Ascending aorta (tissue), 2 donors: ENCODE measurements around the gene PERCC1. TPM values are rescaled to one million over a fixed set of nuclear protein-coding genes. Genes with fewer than 3 reads are reported as not detected.

Experiments used
- DNase-seq, 2 donors: peaks; one replicate each; pipeline ENCODE4 v3.0.0-alpha.2; 2019; ENCODE audit warnings: low spot score in 2 of 2
- H3K27ac ChIP-seq, 2 donors: fragments of 200-600 bp; sonication (generic); one replicate each; pipeline ENCODE4 v1.5.1; 2016 to 2017; ENCODE audit warnings: mild to moderate bottlenecking in 1 of 2
- H3K27me3 ChIP-seq: fragments of 200-600 bp; sonication (generic); one replicate; pipeline ENCODE4 v1.5.1; 2017
- H3K36me3 ChIP-seq, 2 donors: fragments of 200-600 bp; sonication (generic); one replicate each; pipeline ENCODE4 v1.5.1; 2016
- H3K4me1 ChIP-seq, 2 donors: fragments of 200-600 bp; sonication (generic); one replicate each; pipeline ENCODE4 v1.5.1; 2016 to 2017; ENCODE audit warnings: mild to moderate bottlenecking in 1 of 2
- H3K4me3 ChIP-seq, 2 donors: fragments of 200-600 bp; sonication (generic); one replicate each; pipeline ENCODE4 v1.5.1; 2016 to 2017; ENCODE audit warnings: mild to moderate bottlenecking in 1 of 2
- H3K9me3 ChIP-seq, 2 donors: fragments of 200-600 bp; sonication (generic); one replicate each; pipeline ENCODE4 v1.5.1; 2016
- intact Hi-C: fragments of 100-400 bp; cut with DNase I; formaldehyde crosslinking; loops from one replicate; pipeline ENCODE4 v1.15.1; 2023
- total RNA-seq: library from RNA; depleted of rRNA; stranded (reverse); fragments of >200 nt; gene quantifications from one replicate; pipeline ENCODE4 v1.1.0, GENCODE V29; 2016
- TF ChIP-seq, protein P1 (sequence below), 3 experiments: fragments of 200-600 bp in 2 of 3; fragments of 450-650 bp in 1 of 3; sonication (generic) in 2 of 3; IDR thresholded peaks; one replicate each; pipeline ENCODE4 v1.5.1; 2016 to 2019; ENCODE audit warnings: antibody characterized with exemption in 3 of 3, mild to moderate bottlenecking in 1 of 3, moderate library complexity in 1 of 3

PERCC1 gene
- total RNA-seq, 1 donor from 2014 or later = not detected

DNA sequence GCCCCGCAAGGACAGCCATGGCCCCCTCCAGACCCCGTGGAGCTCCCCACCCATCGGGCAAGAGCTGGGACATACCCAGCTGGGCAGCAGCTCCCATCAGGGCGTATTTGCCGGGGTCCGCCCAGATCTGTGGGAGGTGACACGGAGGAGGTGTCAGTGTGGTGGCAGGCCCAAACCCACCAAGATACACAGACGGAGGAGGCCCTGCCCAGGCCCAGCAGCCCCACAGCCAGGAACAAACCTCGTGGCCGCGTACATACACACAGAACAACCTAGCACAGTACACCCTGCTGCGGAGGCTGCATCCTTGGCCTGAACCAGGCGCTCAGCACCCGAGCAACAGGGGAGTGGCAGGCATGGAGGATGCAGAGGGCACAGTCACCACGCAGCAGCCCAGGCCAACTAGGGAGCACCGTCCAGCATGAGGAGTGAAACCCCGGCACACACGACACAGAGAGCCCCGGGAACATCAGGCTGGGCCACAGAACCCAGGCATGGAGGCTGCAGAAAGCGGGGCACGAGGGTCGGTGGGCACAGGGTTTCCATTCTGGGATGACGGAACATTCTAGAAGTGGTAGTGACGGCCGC is 18.4 kb downstream of the PERCC1 start:
- Histone ChIP-seq H3K9me3 (no peaks in the 10 kb centered on the region), H3K27me3 (no peaks in the 10 kb centered on the region), H3K4me3 (no peak overlapping the region), H3K27ac (no peak overlapping the region), H3K4me1 (no peaks in the 10 kb centered on the region), H3K36me3 (peaks cover 67 to 88% of the 10 kb centered on the region in 2 donors)
- intact Hi-C loops = no loop called here
- TF ChIP-seq, protein P1, sequence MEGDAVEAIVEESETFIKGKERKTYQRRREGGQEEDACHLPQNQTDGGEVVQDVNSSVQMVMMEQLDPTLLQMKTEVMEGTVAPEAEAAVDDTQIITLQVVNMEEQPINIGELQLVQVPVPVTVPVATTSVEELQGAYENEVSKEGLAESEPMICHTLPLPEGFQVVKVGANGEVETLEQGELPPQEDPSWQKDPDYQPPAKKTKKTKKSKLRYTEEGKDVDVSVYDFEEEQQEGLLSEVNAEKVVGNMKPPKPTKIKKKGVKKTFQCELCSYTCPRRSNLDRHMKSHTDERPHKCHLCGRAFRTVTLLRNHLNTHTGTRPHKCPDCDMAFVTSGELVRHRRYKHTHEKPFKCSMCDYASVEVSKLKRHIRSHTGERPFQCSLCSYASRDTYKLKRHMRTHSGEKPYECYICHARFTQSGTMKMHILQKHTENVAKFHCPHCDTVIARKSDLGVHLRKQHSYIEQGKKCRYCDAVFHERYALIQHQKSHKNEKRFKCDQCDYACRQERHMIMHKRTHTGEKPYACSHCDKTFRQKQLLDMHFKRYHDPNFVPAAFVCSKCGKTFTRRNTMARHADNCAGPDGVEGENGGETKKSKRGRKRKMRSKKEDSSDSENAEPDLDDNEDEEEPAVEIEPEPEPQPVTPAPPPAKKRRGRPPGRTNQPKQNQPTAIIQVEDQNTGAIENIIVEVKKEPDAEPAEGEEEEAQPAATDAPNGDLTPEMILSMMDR (IDR thresholded peaks at IDR 0.05) = no peak
- DNase-seq = no peak

DNA sequence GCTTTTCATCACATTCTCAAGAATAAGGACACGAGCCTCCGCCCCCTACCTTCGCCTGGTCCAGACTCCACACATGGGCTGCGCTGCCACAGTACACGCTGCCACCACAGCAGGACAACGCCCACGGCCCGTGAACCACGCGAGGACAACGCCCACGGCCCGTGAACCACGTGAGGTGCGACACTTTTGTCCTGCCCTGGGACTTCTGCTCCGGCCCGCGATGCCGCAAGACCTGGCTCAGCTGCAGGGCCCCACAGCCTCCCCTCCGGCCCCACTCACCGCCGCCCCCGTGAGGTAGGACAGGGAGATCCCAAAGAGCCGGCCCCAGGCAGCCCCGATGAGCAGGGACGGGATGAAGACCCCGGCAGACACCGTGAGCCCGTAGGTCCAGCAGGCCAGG is 19.3 kb downstream of the PERCC1 start:
- Histone ChIP-seq H3K27ac (no peak overlapping the region), H3K4me1 (no peaks in the 10 kb centered on the region), H3K36me3 (peaks cover 77 to 97% of the 10 kb centered on the region in 2 donors), H3K4me3 (no peak overlapping the region), H3K27me3 (no peaks in the 10 kb centered on the region), H3K9me3 (no peaks in the 10 kb centered on the region)
- no peak for DNase-seq
- TF ChIP-seq, protein P1 (IDR thresholded peaks at IDR 0.05) = no peak
- intact Hi-C loops = no loop called here

DNA sequence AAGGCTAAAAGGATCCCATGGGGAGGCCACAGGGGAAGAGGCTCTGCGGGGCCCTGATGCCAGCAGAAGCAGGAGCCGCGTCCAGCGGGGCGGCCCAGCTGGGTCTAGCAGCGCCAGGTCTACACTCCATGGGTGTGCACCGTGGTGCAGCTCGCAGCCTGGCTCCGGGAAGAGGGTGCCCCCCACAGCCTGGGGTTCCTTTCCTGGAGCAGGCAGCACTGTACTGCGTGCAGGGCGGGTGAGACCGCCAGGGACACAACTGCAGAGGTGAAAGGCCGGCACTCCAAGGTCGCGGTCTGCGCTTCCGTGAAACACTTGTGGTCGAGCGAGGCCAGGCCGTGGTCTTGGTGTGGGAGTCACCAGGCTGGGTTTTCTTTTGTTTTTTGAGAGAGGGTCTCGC is 20.0 kb downstream of the PERCC1 start:
- no peak overlapping the region for H3K4me3 ChIP-seq
- TF ChIP-seq, protein P1 (IDR thresholded peaks at IDR 0.05) = no peak
- H3K27me3 ChIP-seq = no peaks in the 10 kb centered on the region
- no peaks in the 10 kb centered on the region for H3K9me3 ChIP-seq
- H3K4me1 ChIP-seq = no peaks in the 10 kb centered on the region
- DNase-seq = no peak
- peaks cover 83 to 100% of the 10 kb centered on the region in 2 donors for H3K36me3 ChIP-seq
- intact Hi-C loops = no loop called here
- no peak overlapping the region for H3K27ac ChIP-seq

DNA sequence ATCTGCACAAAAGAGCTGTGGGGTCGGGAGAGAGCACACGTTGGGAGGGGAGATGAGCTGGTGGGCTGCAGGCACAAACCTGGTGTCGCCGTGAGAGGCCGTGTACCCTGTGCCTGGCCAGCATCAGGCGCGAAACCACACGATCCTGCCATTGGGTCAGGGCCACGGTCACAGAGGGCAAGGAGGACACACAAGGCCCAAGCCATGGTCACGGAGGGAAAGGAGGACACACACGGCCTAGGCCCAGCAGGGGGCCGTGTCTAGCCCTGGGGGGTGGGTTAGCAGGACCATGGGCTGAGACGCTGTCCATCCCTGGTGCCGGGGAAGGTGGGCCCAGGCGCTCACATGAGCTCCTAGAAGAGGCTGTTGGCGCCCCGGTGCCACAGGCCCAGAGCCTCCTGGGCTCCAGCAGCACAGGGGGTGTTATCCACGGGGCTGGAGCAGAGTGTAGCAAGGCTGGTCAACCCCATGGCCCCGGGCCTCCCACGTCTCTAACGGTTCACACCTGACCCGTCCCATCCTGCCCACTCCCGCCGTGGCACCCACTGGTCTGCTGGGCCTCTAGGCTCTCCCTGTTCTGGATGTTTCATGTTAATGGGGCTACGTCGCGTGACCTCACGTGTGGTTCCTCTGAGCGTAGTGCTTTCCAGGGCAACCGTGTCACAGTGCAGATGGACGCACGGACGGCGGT is 21.0 kb downstream of the PERCC1 start:
- intact Hi-C loops = no loop called here
- no peak overlapping the region for H3K27ac ChIP-seq
- no peaks in the 10 kb centered on the region for H3K27me3 ChIP-seq
- no peak overlapping the region for H3K4me3 ChIP-seq
- no peaks in the 10 kb centered on the region for H3K4me1 ChIP-seq
- DNase-seq = no peak
- no peaks in the 10 kb centered on the region for H3K9me3 ChIP-seq
- TF ChIP-seq, protein P1 (IDR thresholded peaks at IDR 0.05) = no peak
- peaks cover 83 to 94% of the 10 kb centered on the region in 2 donors for H3K36me3 ChIP-seq

DNA sequence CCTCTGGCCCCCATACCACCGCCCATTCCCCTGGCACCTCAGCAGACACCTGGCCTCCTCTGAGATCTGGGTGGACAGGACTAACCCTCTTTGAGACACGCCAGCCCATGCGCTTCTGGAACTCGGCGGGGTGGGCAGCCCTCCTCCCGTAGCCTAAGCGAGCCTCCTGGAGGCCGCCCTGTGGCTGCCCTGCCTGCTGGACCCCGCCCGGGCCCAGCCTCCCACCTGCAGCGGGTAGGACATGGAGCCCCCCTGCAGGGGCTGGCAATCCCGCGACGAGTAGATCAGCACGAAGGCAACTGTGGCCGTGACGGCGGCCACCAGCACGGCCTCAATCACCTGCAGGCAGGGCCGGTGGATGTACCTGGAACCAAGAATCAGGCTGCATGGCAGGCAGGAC is 21.7 kb downstream of the PERCC1 start:
- intact Hi-C loops = no loop called here
- DNase-seq = no peak
- H3K36me3 ChIP-seq = peaks cover 82 to 92% of the 10 kb centered on the region in 2 donors

More for the DNA sequence above, 21.7 kb downstream of the PERCC1 start:
- TF ChIP-seq, protein P1 (IDR thresholded peaks at IDR 0.05) = no peak
- no peaks in the 10 kb centered on the region for H3K9me3 ChIP-seq
- no peak overlapping the region for H3K27ac ChIP-seq
- no peaks in the 10 kb centered on the region for H3K27me3 ChIP-seq
- H3K4me1 ChIP-seq = no peaks in the 10 kb centered on the region
- no peak overlapping the region for H3K4me3 ChIP-seq
